ENCODE results near the gene ALPL.
"Not testable (repeated sequence)": the region's sequence is repeated elsewhere in the genome, so short reads cannot be mapped to it uniquely, and the experiment has no call there.

The ALPL gene

GRCh38 chr1:21478356-21478755 is 30.9 kb upstream of the ALPL start:
- POLR2A ChIA-PET: no interaction called here
- Histone ChIP-seq H3K4me3 (ENCODE audit: low read depth, low read length) (no peak overlapping the region), H3K9me3 (ENCODE audit: control insufficient read depth, insufficient read depth, low read depth, low read length) (no peaks in the 10 kb centered on the region), H3K4me1 (ENCODE audit: control insufficient read depth, insufficient read depth, low read length) (no peaks in the 10 kb centered on the region), H3K27ac (ENCODE audit: extremely low read depth, low read depth, low read length) (no peak overlapping the region), H3K36me3 (ENCODE audit: control insufficient read depth in 2 of 2, insufficient read depth in 1 of 2, low read length in 2 of 2) (peaks cover 5 to 46% of the 10 kb centered on the region in 2 experiments; a peak in 2 of 3 replicates)
- TF ChIP-seq ZSCAN4 (tag by site-specific recombination; IDR thresholded peaks at IDR 0.05) (no peak), ZBTB17 (tag by site-specific recombination; IDR thresholded peaks at IDR 0.05) (no peak), GLI4 (tag by site-specific recombination; IDR thresholded peaks at IDR 0.05) (no peak), BCL11B (tag by site-specific recombination; IDR thresholded peaks at IDR 0.05; ENCODE audit: low read depth) (no peak), ZNF362 (tag by site-specific recombination; IDR thresholded peaks at IDR 0.05) (no peak), SCRT2 (tag by site-specific recombination; IDR thresholded peaks at IDR 0.05) (no peak)
- CTCF ChIA-PET: no interaction called here

- H3K27ac ChIP-seq (ENCODE audit: extremely low read depth, low read depth, low read length); H3K4me3 ChIP-seq (ENCODE audit: low read depth, low read length); POLR2A ChIA-PET; H3K4me1 ChIP-seq (ENCODE audit: control insufficient read depth, insufficient read depth, low read length); CTCF ChIA-PET; H3K9me3 ChIP-seq (ENCODE audit: control insufficient read depth, insufficient read depth, low read depth, low read length): not testable (repeated sequence)
- peaks cover 0 to 18% of the 10 kb centered on the region in 2 experiments; a peak in 1 of 3 replicates for H3K36me3 ChIP-seq (ENCODE audit: control insufficient read depth in 2 of 2, insufficient read depth in 1 of 2, low read length in 2 of 2)
Observed at GRCh38 chr1:21483881-21484280, 25.3 kb upstream of the ALPL start.

- ChIA-PET CTCF (interaction anchor here (0.6 to 2.9 kb wide), 5 partner anchors 10 to 145 kb away, joined by 3 to 29 read pairs (median 4); no protein-coding TSS in a partner anchor), POLR2A (no interaction called here)
- no peak for TF ChIP-seq ZNF777 (tag by site-specific recombination; IDR thresholded peaks at IDR 0.05; ENCODE audit: borderline replicate concordance)
- TF ChIP-seq HOXC10 (CRISPR knock-in tag; IDR thresholded peaks at IDR 0.05): no peak
- TF ChIP-seq GLIS2 (tag by site-specific recombination; IDR thresholded peaks at IDR 0.05): no peak
- no peak for TF ChIP-seq ZNF791 (tag by site-specific recombination; IDR thresholded peaks at IDR 0.05)
- no peak for TF ChIP-seq KLF16 (tag by site-specific recombination; IDR thresholded peaks at IDR 0.05)
- no peak for TF ChIP-seq ZNF140 (tag by site-specific recombination; IDR thresholded peaks at IDR 0.05)
- TF ChIP-seq ZNF266 (tag by site-specific recombination; IDR thresholded peaks at IDR 0.05; ENCODE audit: low read depth): no peak
- TF ChIP-seq ZFP69B (tag by site-specific recombination; IDR thresholded peaks at IDR 0.05): no peak
- TF ChIP-seq ZNF629 (tag by site-specific recombination; IDR thresholded peaks at IDR 0.05): no peak
- TF ChIP-seq ZNF248 (tag by site-specific recombination; IDR thresholded peaks at IDR 0.05): no peak
- TF ChIP-seq ZNF518A (tag by site-specific recombination; conservative IDR thresholded peaks at IDR 0.05; ENCODE audit: low read depth): no peak
- TF ChIP-seq REST (tag by site-specific recombination; IDR thresholded peaks at IDR 0.05): no peak
- TF ChIP-seq KLF17 (tag by site-specific recombination; IDR thresholded peaks at IDR 0.05): no peak
- Histone ChIP-seq H3K4me1 (ENCODE audit: control insufficient read depth, insufficient read depth, low read length) (peaks cover 8% of the 10 kb centered on the region; the same call in 1 of the 2 replicates), H3K27ac (ENCODE audit: extremely low read depth, low read depth, low read length) (no peak overlapping the region), H3K4me3 (ENCODE audit: low read depth, low read length) (no peak overlapping the region), H3K9me3 (ENCODE audit: control insufficient read depth, insufficient read depth, low read depth, low read length) (no peaks in the 10 kb centered on the region), H3K36me3 (ENCODE audit: control insufficient read depth in 2 of 2, insufficient read depth in 1 of 2, low read length in 2 of 2) (no peaks in the 10 kb centered on the region)
Observed at GRCh38 chr1:21489146-21489545, 20.1 kb upstream of the ALPL start.
